HepG2 (cell line): ENCODE results near the gene FAF2. TPM values are rescaled to one million over a fixed set of nuclear protein-coding genes. Genes with fewer than 3 reads are reported as not detected.

Source experiments
- ATAC-seq: fragments of 200-7000 bp; cut with Tn5 transposase; 3 replicates; pipeline ENCODE4 v1.9.1; 2020; ENCODE audit warnings: mild to moderate bottlenecking, moderate library complexity
- BruUV-seq: library from RNA; stranded (reverse); fragments of 400-500 nt; replicated peaks from 2 replicates; lab custom pipeline; 2021; lab: Mats Ljungman, UMichigan
- CTCF ChIA-PET: fragments of 300-600 bp; formaldehyde crosslinking; extraction: SDS; loops from one replicate; lab custom pipeline; 2021; ENCODE audit warnings: low total read pairs, inconsistent platforms, low intra/inter-chr PET ratio; lab: Yijun Ruan, JAX
- POLR2A ChIA-PET: fragments of 350-600 bp; sonication (Branson Sonifier 250); formaldehyde crosslinking; loops from one replicate; lab custom pipeline; 2020; ENCODE audit warnings: antibody characterized with exemption, inconsistent platforms; lab: Yijun Ruan, JAX
- DNase-seq: peaks from one replicate; pipeline ENCODE4 v3.0.0-alpha.2; 2015; ENCODE audit warnings: low spot score
- FAIRE-seq: peaks from 3 replicates; lab custom pipeline; 2011; peaks lifted over from hg19 to GRCh38; lab: Jason Lieb, UNC
- H2AFZ ChIP-seq: one replicate; pipeline ENCODE4 v1.6.1; 2011; ENCODE audit warnings: low read length, inconsistent platforms
- H3K27ac ChIP-seq: fragments of 300-600 bp; 3 replicates; pipeline ENCODE4 v1.8.0; 2011; ENCODE audit warnings: mixed run types, mild to moderate bottlenecking, mixed read lengths, low read length, inconsistent platforms; ENCODE audit not compliant: insufficient read depth; ENCODE audit errors: extremely low read length
- H3K27me3 ChIP-seq, 2 experiments: fragments of 200-600 bp in 1 of 2; 2 replicates in 1 of 2; 3 replicates in 1 of 2; pipeline versions ENCODE4 v1.6.0 to v1.8.0; 2011; ENCODE audit warnings: low read length in 2 of 2, mild to moderate bottlenecking in 2 of 2, moderate library complexity in 2 of 2, inconsistent platforms in 1 of 2; ENCODE audit not compliant: insufficient read depth in 2 of 2, control insufficient read depth in 1 of 2
- H3K36me3 ChIP-seq, 2 experiments: fragments of 200-600 bp in 1 of 2; replicated peaks in 1 of 2; 2 replicates in 1 of 2; 3 replicates in 1 of 2; pipeline versions ENCODE4 v1.5.1 to v1.8.0; 2011; ENCODE audit warnings: low read length in 2 of 2, inconsistent platforms in 1 of 2; ENCODE audit not compliant: insufficient read depth in 2 of 2, control insufficient read depth in 1 of 2
- H3K4me1 ChIP-seq: 2 replicates; pipeline ENCODE4 v1.5.1; 2012; ENCODE audit warnings: low read length, inconsistent platforms; ENCODE audit not compliant: insufficient read depth
- H3K4me2 ChIP-seq: 2 replicates; pipeline ENCODE4 v1.6.0; 2011; ENCODE audit warnings: low read depth, low read length, inconsistent platforms
- H3K4me3 ChIP-seq, 3 experiments: fragments of 200-600 bp in 1 of 3; sonication (generic), shearing (Covaris generic) in 1 of 3; replicated peaks in 1 of 3; 2 replicates each; pipeline ENCODE4 v1.5.1; 2011 to 2016; ENCODE audit warnings: low read length in 3 of 3, inconsistent platforms in 2 of 3, low read depth in 2 of 3, mild to moderate bottlenecking in 2 of 3, control low read depth in 1 of 3, mixed read lengths in 1 of 3; ENCODE audit not compliant: insufficient read depth in 1 of 3
- H3K79me2 ChIP-seq: one replicate; pipeline ENCODE4 v1.6.1; 2011; ENCODE audit warnings: low read length, inconsistent platforms; ENCODE audit not compliant: insufficient read depth
- H3K9ac ChIP-seq: 2 replicates; pipeline ENCODE4 v1.6.0; 2011; ENCODE audit warnings: mild to moderate bottlenecking, low read depth, low read length, inconsistent platforms; ENCODE audit not compliant: insufficient read depth
- H3K9me3 ChIP-seq: 2 replicates; pipeline ENCODE4 v1.5.1; 2012; ENCODE audit warnings: mild to moderate bottlenecking, low read length
- H4K20me1 ChIP-seq: 2 replicates; pipeline ENCODE4 v1.6.0; 2011; ENCODE audit warnings: inconsistent platforms, mild to moderate bottlenecking, low read length, moderate library complexity; ENCODE audit not compliant: insufficient read depth
- BCL6 ChIP-seq: IDR thresholded peaks from 2 replicates; pipeline ENCODE4 v1.6.1; 2016; ENCODE audit warnings: missing genetic modification reagents, missing compliant biosample characterization
- CBX2 ChIP-seq, 2 experiments: fragments of 200-600 bp in 1 of 2; sonication (generic); formaldehyde crosslinking in 1 of 2; IDR thresholded peaks; 2 replicates each; pipeline versions ENCODE4 v1.7.0 to v1.8.1; 2018 to 2022; ENCODE audit warnings: low read depth in 2 of 2, low read length in 1 of 2, mild to moderate bottlenecking in 1 of 2, missing genetic modification reagents in 1 of 2
- CEBPG ChIP-seq: IDR thresholded peaks from 2 replicates; pipeline ENCODE4 v1.6.1; 2016
- CHCHD3 ChIP-seq: sonication (generic); formaldehyde crosslinking; IDR thresholded peaks from 2 replicates; pipeline ENCODE4 v1.8.0; 2022; ENCODE audit warnings: mild to moderate bottlenecking, missing genetic modification reagents, moderate library complexity
- CREM ChIP-seq, 2 experiments: sonication (generic) in 1 of 2; formaldehyde crosslinking in 1 of 2; IDR thresholded peaks; 2 replicates each; pipeline versions ENCODE4 v1.4.0 to v1.6.1; 2016 to 2020; ENCODE audit warnings: antibody characterized with exemption in 1 of 2, mild to moderate bottlenecking in 1 of 2, missing genetic modification reagents in 1 of 2
- EP300 ChIP-seq, 3 experiments: sonication (generic) in 1 of 3; formaldehyde crosslinking in 1 of 3; IDR thresholded peaks; 2 replicates each; pipeline versions ENCODE4 v1.5.1 to v1.6.1; 2011 to 2020; ENCODE audit warnings: low read depth in 2 of 3, low read length in 2 of 3, borderline replicate concordance in 1 of 3, improper control_type of control experiment in 1 of 3, mild to moderate bottlenecking in 1 of 3, missing genetic modification reagents in 1 of 3, moderate library complexity in 1 of 3
- MAF1 ChIP-seq: sonication (generic); formaldehyde crosslinking; IDR thresholded peaks from 2 replicates; pipeline ENCODE4 v1.5.0; 2020; ENCODE audit warnings: missing genetic modification reagents, borderline replicate concordance
- MAFK ChIP-seq, 2 experiments: IDR thresholded peaks in 1 of 2; conservative IDR thresholded peaks in 1 of 2; 2 replicates each; pipeline ENCODE4 v1.6.1; 2011; ENCODE audit warnings: improper control_type of control experiment in 2 of 2, low read length in 2 of 2
- POLR2A ChIP-seq, 2 experiments: IDR thresholded peaks; 2 replicates each; pipeline ENCODE4 v1.6.1; 2011; ENCODE audit warnings: low read depth in 2 of 2, low read length in 2 of 2, mild to moderate bottlenecking in 1 of 2, moderate library complexity in 1 of 2; ENCODE audit not compliant: insufficient read depth in 1 of 2
- SAP130 ChIP-seq: IDR thresholded peaks from 2 replicates; pipeline ENCODE4 v1.6.1; 2016; ENCODE audit warnings: low read depth
- SOX6 ChIP-seq, 2 experiments: fragments of 450-650 bp in 1 of 2; sonication (generic) in 1 of 2; formaldehyde crosslinking in 1 of 2; IDR thresholded peaks; 2 replicates each; pipeline versions ENCODE4 v1.4.0 to v1.6.1; 2017 to 2020; ENCODE audit warnings: antibody characterized with exemption in 1 of 2, mild to moderate bottlenecking in 1 of 2, missing genetic modification reagents in 1 of 2
- TBX2 ChIP-seq: sonication (generic); formaldehyde crosslinking; IDR thresholded peaks from 2 replicates; pipeline ENCODE4 v1.5.0; 2020; ENCODE audit warnings: missing genetic modification reagents, mild to moderate bottlenecking, borderline replicate concordance
- ZGPAT ChIP-seq: IDR thresholded peaks from 2 replicates; pipeline ENCODE4 v1.6.1; 2016; ENCODE audit warnings: mild to moderate bottlenecking
- ZNF12 ChIP-seq: sonication (generic); formaldehyde crosslinking; IDR thresholded peaks from 2 replicates; pipeline ENCODE4 v1.5.0; 2020; ENCODE audit warnings: missing genetic modification reagents
- ZNF530 ChIP-seq: sonication (generic); formaldehyde crosslinking; IDR thresholded peaks from 2 replicates; pipeline ENCODE4 v1.5.0; 2020; ENCODE audit warnings: low read depth, mild to moderate bottlenecking, missing genetic modification reagents
- ZNF646 ChIP-seq: sonication (generic); formaldehyde crosslinking; IDR thresholded peaks from 2 replicates; pipeline ENCODE4 v1.9.0; 2021; ENCODE audit warnings: mild to moderate bottlenecking, missing genetic modification reagents
- WGBS: methylation state at CpG from one replicate; pipeline ENCODE4 v1.1.6; 2017; ENCODE audit warnings: low lambda C conversion rate; 5-methylcytosine and 5-hydroxymethylcytosine counted together
- in situ Hi-C: cut with HindIII; loops from 2 replicates; pipeline ENCODE4 v1.10.0; 2017; ENCODE audit warnings: low pct_unique_long_range_greater_than_20kb; ENCODE audit not compliant: extremely low pct_ligation_motif_present
- intact Hi-C: fragments of 100-400 bp; cut with micrococcal nuclease; formaldehyde crosslinking; loops from one replicate; pipeline ENCODE4 v1.10.0; 2022; ENCODE audit not compliant: unreplicated experiment
- polyA plus RNA-seq, 8 experiments: library from polyadenylated mRNA; depleted of rRNA in 3 of 8; stranded (reverse) in 7 of 8; unstranded in 1 of 8; fragments of >200 nt; fragmentation: Illumina TruSeq in 4 of 8; extraction: Trizol in 4 of 8; gene quantifications; 2 replicates each; pipeline versions ENCODE4 v1.2.1 to v1.2.3, GENCODE V29; 2011 to 2016; ENCODE audit warnings: low read depth in 4 of 8, missing spikeins in 1 of 8, mixed read lengths in 1 of 8; ENCODE audit not compliant: insufficient read depth in 1 of 8
- total RNA-seq, 5 experiments: library from RNA; depleted of rRNA; stranded (reverse); fragments of >200 nt; fragmentation: Illumina TruSeq; extraction: Trizol; gene quantifications; 2 replicates each; pipeline ENCODE4 v1.2.3, GENCODE V29; 2016; ENCODE audit warnings: low read depth in 1 of 5

FAF2 gene
- total and polyA plus RNA-seq, 2 of the 13 experiments (the other 11 are each of a cell fraction or from before 2014, with no cell fraction given), result 27.8 to 34.3 TPM

- WGBS, result 4% methylated on average over 7 of the region's 8 CpGs
- no peaks in the 10 kb centered on the region for H3K27me3 ChIP-seq
- no peaks in the 10 kb centered on the region for H3K9me3 ChIP-seq
- no peaks in the 10 kb centered on the region for H3K36me3 ChIP-seq
- peaks cover 66% of the 10 kb centered on the region for H3K4me1 ChIP-seq
- FAIRE-seq, result no peak
- H2AFZ ChIP-seq, result no peak overlapping the region
- peak overlapping the region; percentile 58 for H3K27ac ChIP-seq
- BruUV-seq, result no TSS peak
- in situ Hi-C loops (loop anchor here (25.0 kb wide), 1 partner anchor 814 kb away; the partner anchor contains the start of genes LMAN2 and RGS14), intact Hi-C loops (loop anchor here (2.0 kb wide), 1 partner anchor 131 kb away; the partner anchor contains the start of gene CLTB)
- H3K79me2 ChIP-seq, result peaks cover 14% of the 10 kb centered on the region
- peak; percentile 12 for ATAC-seq
- H3K4me2 ChIP-seq, result peak overlapping the region; percentile 98
- CTCF ChIA-PET, result no interaction called here
- peak; percentile 78 for DNase-seq
- H3K9ac ChIP-seq, result peak overlapping the region; percentile 75
- POLR2A ChIA-PET, result interaction anchor here (9.7 kb wide), 1 partner anchor 11 kb away, joined by 212 read pairs; the partner anchor contains the start of gene RNF44
- H3K4me3 ChIP-seq, result no peak overlapping the region; a peak in 1 of 6 replicates
- H4K20me1 ChIP-seq, result no peaks in the 10 kb centered on the region
- TF ChIP-seq EP300 (IDR thresholded peaks at IDR 0.05; ENCODE audit: low read depth in 2 of 2, low read length in 2 of 2) (peak; percentile 45 to 67; a peak in 2 of 4 replicates), EP300 (CRISPR knock-in tag; IDR thresholded peaks at IDR 0.05; ENCODE audit: borderline replicate concordance) (no peak), CREM (IDR thresholded peaks at IDR 0.05) (peak; percentile 44; the same call in 1 of the 2 replicates), CREM (CRISPR knock-in tag; IDR thresholded peaks at IDR 0.05) (no peak), ZGPAT (CRISPR knock-in tag) (0 out of 2 replicates have a peak, but pooled peaks have one; percentile 29), ZNF12 (CRISPR knock-in tag) (0 out of 2 replicates have a peak, but pooled peaks have one; percentile 47), CEBPG (CRISPR knock-in tag) (peak; percentile 74), CBX2 (IDR thresholded peaks at IDR 0.05; ENCODE audit: low read depth, low read length) (0 out of 2 replicates have a peak, but pooled peaks have one; percentile 41), CBX2 (CRISPR knock-in tag; IDR thresholded peaks at IDR 0.05; ENCODE audit: low read depth) (no peak), POLR2A (IDR thresholded peaks at IDR 0.05; ENCODE audit: insufficient read depth in 1 of 2, low read depth in 2 of 2, low read length in 2 of 2) (peak in 1 of 2 experiments; percentile 71; a peak in 2 of 4 replicates), ZNF530 (no peak), MAFK (conservative IDR thresholded peaks at IDR 0.05 in 1 of 2, IDR thresholded peaks at IDR 0.05 in 1 of 2; ENCODE audit: low read length in 2 of 2) (peak; percentile 15 to 27; a peak in 2 of 4 replicates), TBX2 (CRISPR knock-in tag) (peak; percentile 46; the same call in 1 of the 2 replicates), SOX6 (IDR thresholded peaks at IDR 0.05) (no peak), SOX6 (CRISPR knock-in tag; IDR thresholded peaks at IDR 0.05) (no peak), MAF1 (CRISPR knock-in tag) (no peak), CHCHD3 (CRISPR knock-in tag) (no peak), BCL6 (peak; percentile 31; the same call in 1 of the 2 replicates), SAP130 (CRISPR knock-in tag) (peak; percentile 62; the same call in 1 of the 2 replicates), ZNF646 (CRISPR knock-in tag) (peak; percentile 94)
Measured at GRCh38 chr5:176547802-176548201, 99.6 kb downstream of the FAF2 start.
